GM19351 (cell line): ENCODE results near the gene DLX5.

ENCODE experiments used
- ATAC-seq: cut with Tn5 transposase; IDR thresholded peaks from one replicate; pipeline ENCODE4 v1.9.1; 2021; ENCODE audit warnings: mild to moderate bottlenecking, moderate library complexity; ENCODE audit not compliant: unreplicated experiment

Gene DLX5

GRCh38 chr7:97006055-97006815, 18.4 kb downstream of the DLX5 start:
- peak; percentile 67 for ATAC-seq

DNA sequence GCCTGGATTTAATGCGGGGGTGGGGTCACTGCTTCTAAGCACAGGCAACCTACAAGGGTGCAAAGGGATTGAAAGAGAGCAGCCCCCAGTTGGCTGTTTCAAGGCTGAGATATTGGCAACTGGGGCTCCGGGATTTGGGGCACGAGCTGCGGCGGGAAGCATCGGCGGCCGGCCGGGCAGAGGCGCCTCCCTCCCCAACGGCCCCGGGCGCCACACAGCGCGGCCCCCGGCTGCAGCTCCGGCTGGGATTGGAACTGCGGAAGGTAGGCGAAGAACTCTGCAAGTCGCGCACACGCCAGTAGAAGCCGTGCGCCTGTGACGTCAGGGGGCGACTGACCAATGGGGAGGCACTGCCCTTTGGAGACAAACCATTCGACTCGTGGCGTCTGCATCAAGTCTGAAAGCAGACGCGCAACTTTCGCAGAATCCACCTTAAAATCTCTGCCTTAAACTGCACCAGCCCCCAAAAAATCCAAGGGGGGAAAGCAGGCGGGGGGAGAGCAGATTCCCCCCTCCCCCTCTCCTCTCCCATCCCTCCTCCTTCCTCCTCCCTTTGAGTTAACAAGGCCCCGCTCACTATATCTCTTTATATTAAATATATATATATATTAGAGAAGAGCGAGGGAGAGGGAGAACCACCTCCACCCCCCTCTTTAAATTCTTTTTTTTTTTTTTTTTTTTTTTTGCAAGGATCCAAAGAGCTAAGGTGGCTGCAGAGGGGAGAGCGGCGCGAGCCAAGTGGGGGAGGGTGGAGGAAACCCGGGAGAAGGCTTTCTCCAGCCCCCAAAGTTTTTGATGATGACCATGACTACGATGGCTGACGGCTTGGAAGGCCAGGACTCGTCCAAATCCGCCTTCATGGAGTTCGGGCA, 19.2 kb downstream of the DLX5 start, which contains the start of gene DLX6:
Gene DLX6 (plus strand): TSS at position 371 of the 872 bp plus-strand sequence. CDS start 425 bp downstream, at position 796.
- ATAC-seq = peak; percentile 53

DNA sequence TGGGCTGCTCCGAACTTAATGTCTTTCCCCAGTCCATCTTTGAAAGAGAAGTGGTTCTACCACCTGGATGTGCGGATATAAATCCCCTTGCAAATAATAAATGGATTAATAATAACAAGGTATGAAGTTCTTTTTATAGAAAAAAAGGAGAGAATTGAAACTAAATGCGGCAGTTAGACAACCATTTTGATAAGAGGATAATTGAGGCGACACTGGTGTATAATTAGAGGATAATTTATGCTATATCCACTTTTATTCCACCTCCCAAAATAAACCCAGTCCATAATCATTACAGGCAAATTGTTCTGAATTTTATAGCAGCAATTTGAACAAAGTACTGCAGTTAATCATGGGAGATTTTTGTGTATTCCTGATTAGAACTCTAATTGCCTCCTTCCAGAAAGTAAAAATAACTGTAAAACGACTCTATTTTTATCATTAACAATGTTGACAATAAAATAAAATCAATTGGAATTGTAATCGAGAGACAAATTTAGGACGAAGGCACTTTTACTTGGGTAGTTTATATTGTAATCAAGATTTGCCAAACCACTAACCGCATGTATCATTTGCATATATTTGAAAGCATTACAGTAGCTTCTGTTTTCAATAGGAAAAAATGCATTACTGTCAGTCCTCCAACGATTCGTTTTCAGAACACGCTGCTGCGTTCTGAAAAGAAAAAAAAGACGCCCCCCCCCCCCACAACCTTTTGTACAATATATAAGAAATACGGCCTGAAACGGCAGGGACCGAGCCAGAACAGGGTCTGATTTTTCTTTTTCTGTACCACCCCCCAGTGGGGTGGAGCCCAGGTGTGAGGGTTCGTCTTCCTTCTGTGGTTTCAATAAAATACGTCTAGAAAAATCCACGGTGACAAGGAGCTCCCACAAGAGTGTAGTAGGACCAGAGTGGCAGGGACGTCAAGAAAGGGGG, 20.1 kb downstream of the DLX5 start:
- no peak for ATAC-seq

DNA sequence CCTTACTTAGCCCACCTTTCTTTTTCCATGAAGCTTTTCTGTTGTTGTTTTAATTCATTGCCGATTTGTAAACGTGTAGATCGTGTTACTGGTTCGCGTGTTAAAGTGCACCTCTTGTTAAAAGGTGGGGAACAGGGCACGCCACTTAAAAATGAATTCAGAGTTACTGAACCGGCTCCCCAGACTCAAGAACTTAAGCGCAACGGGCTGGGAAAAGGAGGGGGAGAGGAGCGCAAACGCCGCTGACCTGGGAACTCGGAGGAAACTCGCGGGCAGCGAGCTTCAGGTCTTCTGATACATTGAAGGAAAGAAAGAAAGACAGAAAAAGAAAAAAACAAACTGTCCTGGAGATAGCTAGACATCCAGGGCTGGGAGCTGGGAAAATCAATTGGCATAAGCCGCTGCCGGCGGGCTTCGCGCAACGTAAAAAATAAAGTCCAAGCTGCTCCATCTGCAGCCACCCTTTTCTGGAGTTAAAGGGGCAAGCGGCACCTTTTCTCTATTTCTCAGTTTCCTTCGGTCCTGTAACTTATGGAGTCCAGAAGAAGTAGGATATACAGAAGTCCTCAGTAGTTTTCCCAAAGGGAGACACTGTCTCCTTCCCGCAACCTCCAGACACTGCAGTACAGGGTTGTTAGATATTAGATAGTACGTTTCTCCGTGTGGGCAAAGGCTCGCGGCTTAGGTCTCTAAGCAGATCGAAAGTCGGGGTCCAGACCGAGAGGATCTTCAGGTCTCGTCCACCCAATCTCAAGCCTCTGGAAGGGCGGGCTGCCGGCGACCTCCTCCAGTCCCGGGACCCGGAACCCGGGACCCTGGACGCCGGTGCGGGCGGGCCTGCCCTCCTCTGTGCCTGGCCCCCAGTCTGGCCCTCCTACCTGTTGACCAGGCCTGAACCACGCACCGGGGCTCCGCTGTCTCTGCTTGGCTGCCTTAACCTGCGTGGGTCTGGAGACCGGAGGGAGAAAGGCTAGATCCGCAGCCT, 21.1 kb downstream of the DLX5 start:
- no peak for ATAC-seq

GRCh38 chr7:97002555-97003261, 21.9 kb downstream of the DLX5 start:
- no peak for ATAC-seq

- no peak for ATAC-seq
Measured at GRCh38 chr7:97001656-97002554, 22.7 kb downstream of the DLX5 start.

DNA sequence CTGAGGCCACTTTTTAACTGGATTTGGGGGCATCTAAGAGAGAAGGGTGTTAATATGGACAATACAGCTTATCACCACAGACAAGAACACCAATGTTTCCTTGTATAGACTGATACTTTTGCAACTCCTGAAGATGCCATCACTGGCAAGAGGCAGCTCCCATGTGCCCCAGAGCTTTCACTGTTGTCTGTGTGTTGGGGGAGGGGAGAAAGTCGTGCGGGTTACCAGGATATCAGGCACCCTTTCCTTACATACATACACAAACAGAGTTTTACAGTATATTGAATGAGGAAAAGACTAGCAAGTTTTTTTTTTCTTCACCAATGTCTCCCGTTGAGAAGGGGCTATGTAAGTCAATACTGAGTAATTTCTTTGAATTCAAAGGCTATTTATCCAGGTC, 23.4 kb downstream of the DLX5 start:
- ATAC-seq = no peak

- no peak for ATAC-seq
Measured at GRCh38 chr7:96998744-96999143, 25.9 kb downstream of the DLX5 start.

GRCh38 chr7:96998333-96998732, 26.3 kb downstream of the DLX5 start:
- ATAC-seq = no peak

GRCh38 chr7:96997512-96998032, 27.1 kb downstream of the DLX5 start:
- ATAC-seq = no peak

GRCh38 chr7:96996958-96997511, 27.6 kb downstream of the DLX5 start:
- no peak for ATAC-seq

GRCh38 chr7:96996111-96996957, 28.3 kb downstream of the DLX5 start:
- no peak for ATAC-seq

DNA sequence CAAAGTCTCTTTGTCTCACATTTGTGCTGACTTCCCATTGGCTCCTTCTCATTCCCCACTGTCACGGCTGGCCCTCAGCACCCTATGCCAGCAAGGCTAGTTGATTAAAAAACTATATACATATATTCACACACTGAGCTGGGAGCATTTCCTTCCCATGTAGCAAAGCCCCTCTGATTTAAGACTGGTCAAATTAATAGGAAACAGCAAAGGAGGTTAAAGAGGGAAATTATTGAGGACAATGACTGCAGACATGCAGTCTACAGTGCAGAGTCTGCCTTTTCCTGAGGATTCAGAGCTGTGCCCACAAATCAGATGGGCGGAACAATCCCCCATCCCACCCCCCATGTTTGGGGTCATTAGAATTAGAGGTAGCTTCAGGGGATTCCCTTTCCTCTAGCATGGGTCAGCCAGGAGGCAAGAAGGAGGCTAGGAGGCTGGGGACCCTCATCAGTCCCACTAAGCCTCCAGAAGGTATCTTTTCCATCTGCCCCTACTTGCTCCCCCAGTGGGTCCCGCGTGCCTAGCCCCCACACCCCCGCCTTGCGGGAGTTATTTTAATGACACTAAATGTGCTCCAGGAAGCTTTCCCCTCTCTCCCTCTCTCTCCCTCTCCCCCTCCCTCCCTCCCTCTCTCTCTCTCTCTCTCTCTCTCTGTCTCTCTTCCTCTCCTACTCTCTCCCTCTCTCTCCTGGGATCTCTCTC, 29.1 kb downstream of the DLX5 start:
- ATAC-seq = no peak

DNA sequence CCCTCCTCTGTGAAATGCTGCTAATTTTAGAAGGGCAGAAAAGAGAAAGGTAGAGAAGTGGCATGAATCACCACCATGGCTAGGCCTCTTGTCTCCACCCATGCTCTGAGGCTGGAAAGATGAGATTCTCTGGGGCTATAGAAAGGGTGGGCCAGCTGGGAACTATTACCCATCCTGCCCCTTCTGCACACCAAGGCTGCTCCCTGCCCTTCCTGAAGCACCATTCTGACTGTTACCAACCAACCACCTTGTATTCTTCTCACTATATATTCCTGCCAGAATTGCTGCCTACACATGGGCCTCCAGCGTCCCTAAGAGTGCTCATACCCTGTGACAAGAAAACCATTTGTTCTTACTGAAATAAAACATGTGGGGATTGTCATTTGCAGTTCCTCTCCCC, 30.7 kb downstream of the DLX5 start:
- no peak for ATAC-seq

GRCh38 chr7:96993094-96993865, 31.4 kb downstream of the DLX5 start:
- no peak for ATAC-seq
